Measurements from ENCODE around the gene NKAPD1. TPM values are rescaled to one million over a fixed set of nuclear protein-coding genes. Genes with fewer than 3 reads are reported as not detected.
A peak's percentile ranks its signal among the peaks of the same experiment; 100 is the strongest.

The NKAPD1 gene
- total and polyA plus RNA-seq, 10 of the 15 experiments (the other 5 are each of a cell fraction or from before 2014, with no cell fraction given), result 9.6 to 43.3 (median 19.2) TPM

- 0 out of 2 replicates have a peak, but pooled peaks have one; percentile 12 for TF ChIP-seq TCF12 (IDR thresholded peaks at IDR 0.05; ENCODE audit: low read depth, low read length)
- peak; percentile 68 to 73; a peak in 3 of 4 replicates for TF ChIP-seq IKZF2 (IDR thresholded peaks at IDR 0.05)
- TF ChIP-seq REST (IDR thresholded peaks at IDR 0.05; ENCODE audit: low read depth, low read length), result no peak
- no peak for TF ChIP-seq ZBTB11 (CRISPR knock-in tag; IDR thresholded peaks at IDR 0.05)
- TF ChIP-seq IRF3 (IDR thresholded peaks at IDR 0.05), result no peak
- no peak for TF ChIP-seq EZH2 (IDR thresholded peaks at IDR 0.05; ENCODE audit: borderline replicate concordance, control insufficient read depth, low read depth, low read length)
- TF ChIP-seq POLR2AphosphoS2 (IDR thresholded peaks at IDR 0.05; ENCODE audit: low read depth, low read length), result peak; percentile 79
- TF ChIP-seq FOS (IDR thresholded peaks at IDR 0.05; ENCODE audit: borderline replicate concordance, extremely low read depth, insufficient read length), result peak; percentile 4
- TF ChIP-seq E4F1 (IDR thresholded peaks at IDR 0.05; ENCODE audit: borderline replicate concordance, partially characterized antibody), result peak; percentile 100
- 0 out of 2 replicates have a peak, but pooled peaks have one; percentile 16 for TF ChIP-seq HSF1 (IDR thresholded peaks at IDR 0.05; ENCODE audit: low read depth, low read length)
Observed at GRCh38 chr11:112024773-112025678, 49.1 kb upstream of the NKAPD1 start, which contains the start of gene DLAT (continued).

Data from GM12878 (cell line).